ENCODE results near the gene FAM50A. TPM values are rescaled to one million over a fixed set of nuclear protein-coding genes. Genes with fewer than 3 reads are reported as not detected.

Gene FAM50A
- total RNA-seq, 3 donors from 2014 or later (not counting 1 experiment from before 2014, with no cell fraction given), result 48.9 to 63.2 (median 54.1) TPM

DNA sequence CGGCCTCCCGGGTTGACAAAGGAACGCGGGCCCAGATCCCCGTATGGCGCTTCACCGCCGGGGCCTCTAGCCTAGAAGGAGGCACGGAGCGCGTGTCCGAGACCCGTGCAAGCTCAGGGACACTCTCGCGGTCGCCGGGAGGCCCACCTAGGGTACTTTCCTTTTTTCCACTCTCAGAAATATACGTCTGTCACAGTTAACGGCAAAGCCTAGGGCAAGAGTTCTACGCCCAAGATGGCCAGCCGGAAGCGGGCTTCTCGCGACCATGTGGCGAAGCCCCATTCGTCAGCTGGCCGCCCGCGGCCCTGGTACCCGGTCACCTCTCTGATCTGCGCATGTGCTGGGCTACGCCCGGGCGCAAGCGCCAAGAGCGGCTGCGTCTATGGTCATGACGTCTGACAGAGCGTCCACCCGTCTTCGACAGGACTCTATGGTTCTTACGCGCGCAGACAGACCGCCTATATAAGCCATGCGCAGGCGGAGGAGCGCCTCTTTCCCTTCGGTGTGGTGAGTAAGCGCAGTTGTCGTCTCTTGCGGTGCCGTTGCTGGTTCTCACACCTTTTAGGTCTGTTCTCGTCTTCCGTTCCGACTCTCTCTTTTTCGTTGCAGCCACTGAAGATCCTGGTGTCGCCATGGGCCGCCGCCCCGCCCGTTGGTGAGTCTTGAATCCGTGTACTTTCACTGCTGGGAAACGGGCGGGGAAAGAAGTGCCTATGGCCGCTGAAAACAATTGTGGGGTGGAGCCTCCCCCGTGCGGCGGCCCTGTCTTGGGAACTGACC lies 45.9 kb upstream of the FAM50A start, which contains the start of gene RPL10:
Gene RPL10 (plus strand): TSS at position 490 of the 780 bp plus-strand sequence. CDS start 143 bp downstream, at position 633.
- H3K9me3 ChIP-seq (ENCODE audit: control insufficient read depth, insufficient read depth, low read length), result no peaks in the 10 kb centered on the region
- no peaks in the 10 kb centered on the region for H3K9me3 Mint-ChIP-seq
- intact Hi-C loops (cut with micrococcal nuclease), result loop anchor here (5.0 to 10.0 kb wide), 3 partner anchors 44 to 134 kb away; partner anchors contain the start of gene FAM50A
- peak within 1 kb of the TSS; percentile 96 for H3K4me3 Mint-ChIP-seq
- peaks cover 25% of the 10 kb centered on the region for H3K36me3 ChIP-seq (ENCODE audit: control insufficient read depth, insufficient read depth, low read length)
- peak within 1 kb of the TSS; percentile 95 for H3K4me3 ChIP-seq (ENCODE audit: low read length)
- H3K27me3 Mint-ChIP-seq (ENCODE audit: low read depth in 2 of 2), result peaks cover 0 to 8% of the 10 kb centered on the region in 2 donors
- TF ChIP-seq CTCF (IDR thresholded peaks at IDR 0.05), result no peak
- WGBS (ENCODE audit: insufficient coverage), result under 1% methylated on average over 69 of the region's 69 CpGs
- H3K4me1 Mint-ChIP-seq, result peaks cover 14 to 19% of the 10 kb centered on the region in 2 donors
- H3K27ac ChIP-seq (ENCODE audit: low read length), result peak within 1 kb of the TSS; percentile 99
- DNase-seq (peak; percentile 83 to 95), ATAC-seq (peak; percentile 78 to 91 (median 79))
- H3K27me3 ChIP-seq (ENCODE audit: control insufficient read depth, insufficient read depth, low read length), result no peaks in the 10 kb centered on the region
- peaks cover 25% of the 10 kb centered on the region for H3K4me1 ChIP-seq (ENCODE audit: control insufficient read depth, insufficient read depth, low read length)
- H3K36me3 Mint-ChIP-seq, result no peaks in the 10 kb centered on the region
- H3K27ac Mint-ChIP-seq, result peak within 1 kb of the TSS; percentile 98

DNA sequence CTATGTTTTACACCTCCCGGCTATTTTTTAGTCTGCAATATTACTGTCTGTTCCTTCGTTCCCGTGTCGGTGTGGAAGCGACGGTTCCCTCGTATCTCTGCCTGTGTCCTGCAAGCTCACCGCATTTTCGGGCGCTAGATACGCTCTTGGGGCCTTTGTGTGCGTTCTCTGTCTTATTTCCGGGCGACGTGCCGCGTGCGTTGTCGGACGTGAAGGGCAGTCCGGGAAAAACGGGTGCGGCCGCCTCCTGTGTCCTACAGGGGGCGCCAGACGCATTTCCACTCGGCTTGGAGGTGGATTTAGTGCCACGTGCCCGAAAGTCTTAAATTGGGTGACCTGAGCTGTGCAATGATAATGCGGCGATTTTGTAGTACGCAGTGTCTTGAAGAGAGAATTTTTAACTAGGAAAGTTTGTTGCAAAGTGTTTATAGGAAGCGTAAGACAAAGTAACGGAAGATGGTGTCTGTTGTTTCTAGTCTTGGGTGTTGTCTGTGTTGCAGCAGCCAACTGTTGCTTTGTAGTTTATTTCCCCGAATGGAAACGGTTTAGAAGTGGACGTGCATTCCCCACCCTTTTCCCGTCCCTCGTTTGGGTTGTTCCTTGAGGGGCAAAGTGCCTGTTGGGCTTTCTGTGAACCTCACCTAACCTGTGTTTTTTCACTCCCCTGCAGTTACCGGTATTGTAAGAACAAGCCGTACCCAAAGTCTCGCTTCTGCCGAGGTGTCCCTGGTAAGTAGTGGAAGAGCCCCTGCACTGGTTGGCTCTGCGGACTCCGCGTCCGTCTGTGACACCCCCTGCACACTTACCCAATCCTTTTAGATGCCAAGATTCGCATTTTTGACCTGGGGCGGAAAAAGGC lies 45.0 kb upstream of the FAM50A start:
- H3K4me3 Mint-ChIP-seq, result peak overlapping the region; percentile 96
- peaks cover 14 to 19% of the 10 kb centered on the region in 2 donors for H3K4me1 Mint-ChIP-seq
- WGBS (ENCODE audit: insufficient coverage), result under 1% methylated on average over 43 of the region's 49 CpGs

More for the DNA sequence above, 45.0 kb upstream of the FAM50A start:
- Mint-ChIP-seq H3K27me3 (ENCODE audit: low read depth in 2 of 2) (peaks cover 0 to 8% of the 10 kb centered on the region in 2 donors), H3K27ac (peak overlapping the region; percentile 98), H3K36me3 (no peaks in the 10 kb centered on the region), H3K9me3 (no peaks in the 10 kb centered on the region)
- H3K27ac ChIP-seq (ENCODE audit: low read length), result peak overlapping the region; percentile 99
- no peaks in the 10 kb centered on the region for H3K27me3 ChIP-seq (ENCODE audit: control insufficient read depth, insufficient read depth, low read length)
- intact Hi-C loops (cut with micrococcal nuclease), result loop anchor here (5.0 to 10.0 kb wide), 3 partner anchors 43 to 133 kb away; partner anchors contain the start of gene FAM50A
- ATAC-seq, result peak; percentile 36 to 71 (median 43)
- H3K4me3 ChIP-seq (ENCODE audit: low read length), result peak overlapping the region; percentile 95
- no peaks in the 10 kb centered on the region for H3K9me3 ChIP-seq (ENCODE audit: control insufficient read depth, insufficient read depth, low read length)
- H3K36me3 ChIP-seq (ENCODE audit: control insufficient read depth, insufficient read depth, low read length), result peaks cover 25% of the 10 kb centered on the region
- TF ChIP-seq CTCF (IDR thresholded peaks at IDR 0.05), result peak; percentile 67
- peak; percentile 75 to 89 for DNase-seq
- H3K4me1 ChIP-seq (ENCODE audit: control insufficient read depth, insufficient read depth, low read length), result peaks cover 25% of the 10 kb centered on the region
